Astrocyte of the spinal cord (primary cell): Measurements from ENCODE around the gene LRP1B.
"Not testable (repeated sequence)": the region's sequence is repeated elsewhere in the genome, so short reads cannot be mapped to it uniquely, and the experiment has no call there.

Source experiments
- DNase-seq: peaks from one replicate; pipeline ENCODE4 v3.0.0; 2011; ENCODE audit warnings: low read depth, low spot score
- H3K4me3 ChIP-seq: 2 replicates; pipeline ENCODE4 v1.5.1; 2011; ENCODE audit warnings: low read depth, mild to moderate bottlenecking, low read length, moderate library complexity
- in situ Hi-C: cut with HindIII; loops from 2 replicates; pipeline ENCODE4 v1.10.0; 2017; ENCODE audit warnings: low sequenced_read_pairs
- TF ChIP-seq, protein P1 (sequence below): IDR thresholded peaks from 2 replicates; pipeline ENCODE4 v1.5.1; 2012; ENCODE audit warnings: low read depth, mild to moderate bottlenecking, low read length, inconsistent platforms

Gene LRP1B

DNA sequence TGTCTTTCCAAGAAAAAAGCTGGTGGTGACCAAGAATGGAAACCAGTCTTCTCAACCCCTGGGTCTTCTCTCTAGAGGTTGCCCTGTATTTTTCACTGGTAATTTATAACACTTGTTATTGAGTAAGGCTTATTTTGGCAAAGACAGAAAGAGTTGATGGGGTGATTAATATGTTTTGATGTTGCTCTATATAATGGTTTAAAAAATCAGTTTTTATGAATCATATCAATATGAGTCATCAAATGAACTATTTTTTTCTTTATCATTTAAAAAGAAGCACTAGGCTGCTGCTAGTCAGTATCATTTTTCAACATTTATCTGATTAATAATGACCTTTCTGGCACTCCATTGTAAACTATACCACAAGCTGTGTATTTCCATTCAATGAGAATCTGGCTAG lies 1142.2 kb downstream of the LRP1B start:
- in situ Hi-C loops, result no loop called here
- H3K4me3 ChIP-seq, result no peak overlapping the region
- TF ChIP-seq, protein P1, sequence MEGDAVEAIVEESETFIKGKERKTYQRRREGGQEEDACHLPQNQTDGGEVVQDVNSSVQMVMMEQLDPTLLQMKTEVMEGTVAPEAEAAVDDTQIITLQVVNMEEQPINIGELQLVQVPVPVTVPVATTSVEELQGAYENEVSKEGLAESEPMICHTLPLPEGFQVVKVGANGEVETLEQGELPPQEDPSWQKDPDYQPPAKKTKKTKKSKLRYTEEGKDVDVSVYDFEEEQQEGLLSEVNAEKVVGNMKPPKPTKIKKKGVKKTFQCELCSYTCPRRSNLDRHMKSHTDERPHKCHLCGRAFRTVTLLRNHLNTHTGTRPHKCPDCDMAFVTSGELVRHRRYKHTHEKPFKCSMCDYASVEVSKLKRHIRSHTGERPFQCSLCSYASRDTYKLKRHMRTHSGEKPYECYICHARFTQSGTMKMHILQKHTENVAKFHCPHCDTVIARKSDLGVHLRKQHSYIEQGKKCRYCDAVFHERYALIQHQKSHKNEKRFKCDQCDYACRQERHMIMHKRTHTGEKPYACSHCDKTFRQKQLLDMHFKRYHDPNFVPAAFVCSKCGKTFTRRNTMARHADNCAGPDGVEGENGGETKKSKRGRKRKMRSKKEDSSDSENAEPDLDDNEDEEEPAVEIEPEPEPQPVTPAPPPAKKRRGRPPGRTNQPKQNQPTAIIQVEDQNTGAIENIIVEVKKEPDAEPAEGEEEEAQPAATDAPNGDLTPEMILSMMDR, result no peak
- DNase-seq, result no peak

DNA sequence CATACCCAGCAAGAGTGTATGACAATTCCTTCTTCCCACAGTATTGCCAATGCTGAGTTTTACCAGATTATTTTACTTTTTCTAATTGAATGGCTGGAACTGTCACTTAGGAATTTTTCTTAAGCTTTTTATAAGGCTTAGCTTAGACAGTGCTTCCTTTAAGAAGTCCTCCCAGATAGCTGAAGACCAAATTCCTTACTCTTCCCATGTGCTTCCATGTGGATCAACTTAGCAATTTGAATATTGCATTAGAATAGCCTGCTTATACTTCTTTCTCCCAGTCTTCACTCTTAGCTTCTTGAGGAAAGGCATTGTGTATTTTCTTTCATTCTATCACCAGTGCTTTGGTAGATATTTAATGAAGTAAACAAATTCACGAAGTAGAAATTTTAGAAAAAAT lies 1144.4 kb downstream of the LRP1B start:
- TF ChIP-seq, protein P1, result no peak
- no peak for DNase-seq
- H3K4me3 ChIP-seq, result no peak overlapping the region
- in situ Hi-C loops, result no loop called here

DNA sequence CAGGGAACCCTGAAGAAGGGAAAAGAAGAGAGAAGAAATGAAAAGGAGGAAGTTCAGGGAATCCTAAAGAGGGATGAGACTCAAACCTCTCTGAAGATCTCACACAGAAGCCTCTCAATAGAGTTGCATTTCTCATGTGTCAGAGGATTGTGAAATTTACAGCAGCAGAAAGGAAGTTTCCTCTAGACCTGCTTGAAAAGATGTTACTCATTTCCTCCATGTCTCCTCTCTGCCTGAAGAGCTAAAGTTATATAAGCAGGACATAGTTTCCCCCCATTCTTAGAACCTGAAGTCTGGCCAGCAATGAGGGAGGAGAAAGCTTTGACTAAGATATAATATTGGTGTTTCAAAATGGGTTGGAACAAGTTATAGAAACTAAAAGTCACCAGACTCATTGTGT lies 1155.6 kb downstream of the LRP1B start:
- TF ChIP-seq, protein P1, result no peak
- no peak overlapping the region for H3K4me3 ChIP-seq
- no peak for DNase-seq
- in situ Hi-C loops, result no loop called here

DNA sequence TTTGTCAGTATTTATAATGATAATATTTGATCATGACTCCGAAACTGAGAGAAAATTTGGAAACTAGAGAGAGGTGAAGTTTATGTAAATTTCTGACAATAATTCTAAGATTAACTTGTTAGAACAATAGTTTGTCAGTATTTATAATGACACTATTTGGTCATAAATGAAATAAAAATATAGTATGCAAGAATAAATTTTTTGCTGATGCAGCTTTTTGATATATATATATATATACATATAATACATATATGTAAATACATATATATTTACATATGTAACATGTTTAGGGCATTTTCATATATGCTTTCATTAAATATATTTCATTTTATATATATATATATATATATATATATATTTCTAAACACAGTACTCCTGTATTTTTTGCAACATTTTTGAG lies 1158.1 kb downstream of the LRP1B start:
- DNase-seq, result no peak
- TF ChIP-seq, protein P1, result no peak
- H3K4me3 ChIP-seq, result no peak overlapping the region
- in situ Hi-C loops, result no loop called here

DNA sequence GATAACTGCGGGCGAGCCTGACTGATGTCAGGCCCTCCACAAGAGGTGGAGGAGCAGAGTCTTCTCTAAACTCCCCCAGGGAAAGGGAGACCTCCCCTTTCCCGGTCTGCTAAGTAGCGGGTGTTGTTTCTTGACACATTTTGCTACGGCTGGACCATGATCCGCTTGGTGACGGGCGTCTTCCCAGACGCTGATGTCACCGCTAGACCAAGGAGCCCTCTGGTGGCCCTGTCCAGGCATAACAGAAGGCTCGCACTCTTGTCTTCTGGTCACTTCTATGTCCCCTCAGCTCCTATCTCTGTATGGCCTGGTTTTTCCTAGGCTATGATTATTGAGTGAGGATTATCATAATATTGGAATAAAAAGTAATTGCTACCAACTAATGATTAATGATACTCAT lies 1166.5 kb downstream of the LRP1B start:
- DNase-seq, H3K4me3 ChIP-seq, in situ Hi-C loops: not testable (repeated sequence)
- TF ChIP-seq, protein P1, result peak; percentile 8

DNA sequence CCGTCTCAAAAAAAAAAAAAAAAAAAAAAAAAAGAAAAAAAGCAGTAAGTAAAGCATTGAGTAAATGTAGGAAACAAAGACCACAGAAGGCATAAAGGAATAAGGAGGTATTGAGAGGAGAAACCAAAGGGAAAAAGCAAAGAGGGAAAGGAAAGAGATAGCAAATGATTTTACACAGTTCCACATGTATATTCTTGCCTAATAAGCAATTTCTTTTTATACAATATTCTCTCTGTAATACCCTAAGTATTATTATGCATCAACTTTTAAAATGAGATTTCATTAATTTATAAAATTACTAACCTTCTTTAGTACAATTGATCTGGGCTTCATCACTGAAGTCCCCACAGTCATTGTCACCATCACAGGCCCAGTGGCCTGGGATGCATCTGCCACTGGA lies 1180.9 kb downstream of the LRP1B start:
- TF ChIP-seq, protein P1, result no peak
- no peak for DNase-seq
- no peak overlapping the region for H3K4me3 ChIP-seq
- in situ Hi-C loops, result no loop called here

DNA sequence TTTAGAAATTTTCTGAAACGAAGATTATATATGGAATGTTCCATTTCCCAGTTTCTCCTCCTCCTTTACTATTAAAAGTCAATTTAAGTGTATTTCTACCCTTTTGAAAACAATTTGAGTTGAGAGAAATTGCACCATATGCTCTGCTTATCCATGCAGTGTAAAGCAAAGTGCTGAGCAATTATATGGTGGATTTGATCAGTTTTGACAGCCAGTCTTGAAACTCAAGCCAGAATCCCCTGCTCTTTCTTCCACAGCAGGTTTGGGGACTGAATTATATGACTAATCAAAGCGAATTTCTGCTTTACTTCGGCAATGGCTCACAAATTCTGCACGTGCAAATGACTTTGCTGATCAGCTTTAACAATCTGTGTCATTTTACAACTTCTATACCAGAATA lies 1183.6 kb downstream of the LRP1B start:
- H3K4me3 ChIP-seq, result no peak overlapping the region
- TF ChIP-seq, protein P1, result no peak
- in situ Hi-C loops, result no loop called here
- no peak for DNase-seq
